22Rv1 (cell line): ENCODE results near the gene LRRTM4.

ENCODE experiments used
- CTCF ChIP-seq: fragments of 450-650 bp; IDR thresholded peaks from 2 replicates; pipeline ENCODE4 v1.5.1; 2017; ENCODE audit warnings: mild to moderate bottlenecking
- ZFX ChIP-seq: fragments of 450-650 bp; IDR thresholded peaks from 2 replicates; pipeline ENCODE4 v1.6.1; 2017; ENCODE audit warnings: antibody characterized with exemption, borderline replicate concordance

DNA sequence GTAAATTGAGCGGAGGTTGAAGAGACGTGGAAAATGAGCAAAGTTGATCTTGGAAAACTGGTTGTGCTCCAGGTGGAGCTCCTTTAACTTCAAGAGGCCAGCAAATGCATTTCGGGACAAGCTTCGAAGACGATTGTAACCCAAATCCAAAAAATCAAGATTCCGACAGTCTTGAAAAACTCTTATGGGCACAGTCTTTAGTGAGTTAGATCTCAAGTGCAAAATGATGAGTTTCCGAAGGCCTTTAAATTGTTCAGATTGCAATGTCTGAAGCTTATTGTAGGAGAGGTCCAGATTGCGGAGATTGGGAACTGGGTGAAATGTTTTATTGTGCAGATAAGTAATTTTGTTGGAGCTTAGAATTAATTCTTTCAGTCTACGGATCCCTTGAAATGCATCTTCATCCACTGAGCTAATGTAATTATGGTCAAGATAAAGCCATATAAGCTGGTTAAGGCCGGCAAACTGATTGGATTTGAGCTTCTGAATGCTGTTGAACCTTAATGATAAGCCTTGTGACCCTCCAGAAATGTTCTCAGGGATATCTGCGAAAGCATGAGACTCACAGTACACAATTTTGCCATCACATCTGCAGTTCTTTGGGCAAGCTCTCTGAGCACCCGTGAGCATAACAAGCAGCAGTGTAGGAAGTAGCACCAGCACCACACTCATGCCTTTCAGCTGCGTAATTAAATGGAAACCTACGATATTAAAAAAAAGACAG lies 2.9 kb downstream of the LRRTM4 start:
- no peak for TF ChIP-seq CTCF
- TF ChIP-seq ZFX = no peak
